ENCODE measurements around the gene NSD2. TPM values are rescaled to one million over a fixed set of nuclear protein-coding genes. Genes with fewer than 3 reads are reported as not detected.
"Not testable (repeated sequence)": the region's sequence is repeated elsewhere in the genome, so short reads cannot be mapped to it uniquely, and the experiment has no call there.

The NSD2 gene
- total RNA-seq, 1 experiment from 2014 or later, result 122 TPM

DNA sequence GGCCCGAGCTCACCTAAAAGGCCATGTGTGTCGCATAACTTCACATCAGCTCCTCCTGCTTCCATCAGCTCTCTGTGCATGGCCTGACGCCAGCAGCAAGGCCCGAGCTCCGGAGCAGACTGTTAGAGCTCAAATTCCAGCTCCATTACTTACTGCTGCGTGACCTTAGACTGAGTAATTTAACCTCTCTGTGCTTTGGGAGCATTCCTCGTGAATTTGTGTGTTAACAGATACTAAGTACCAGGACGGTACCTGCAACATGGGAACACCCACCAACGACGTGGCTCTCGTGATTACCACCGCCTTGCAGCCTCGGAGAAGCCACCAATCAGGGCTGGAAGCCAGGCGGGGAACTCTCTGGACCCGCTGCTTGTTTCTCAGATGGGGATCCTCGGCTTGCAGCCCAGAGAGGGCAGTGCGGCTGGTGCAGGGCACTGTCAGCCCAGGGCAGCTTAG is 28.2 kb upstream of the NSD2 start:
- CTCF ChIA-PET, result interaction anchor here (0.5 kb wide), 1 partner anchor 28 kb away, joined by 3 read pairs; no protein-coding TSS in a partner anchor
- no peaks in the 10 kb centered on the region; the same call in 1 of the 2 replicates for H3K36me3 ChIP-seq (ENCODE audit: control insufficient read depth, insufficient read depth, low read length)
- Mint-ChIP-seq H3K36me3 (ENCODE audit: insufficient read depth, unreplicated experiment) (peaks cover 68% of the 10 kb centered on the region), H3K4me1 (ENCODE audit: low read depth, unreplicated experiment) (no peaks in the 10 kb centered on the region), H3K9me3 (ENCODE audit: unreplicated experiment) (no peaks in the 10 kb centered on the region), H3K27me3 (ENCODE audit: insufficient read depth, unreplicated experiment) (no peaks in the 10 kb centered on the region), H3K27ac (ENCODE audit: unreplicated experiment) (no peak overlapping the region), H3K4me3 (ENCODE audit: unreplicated experiment) (no peak overlapping the region)
- TF ChIP-seq, protein P1, sequence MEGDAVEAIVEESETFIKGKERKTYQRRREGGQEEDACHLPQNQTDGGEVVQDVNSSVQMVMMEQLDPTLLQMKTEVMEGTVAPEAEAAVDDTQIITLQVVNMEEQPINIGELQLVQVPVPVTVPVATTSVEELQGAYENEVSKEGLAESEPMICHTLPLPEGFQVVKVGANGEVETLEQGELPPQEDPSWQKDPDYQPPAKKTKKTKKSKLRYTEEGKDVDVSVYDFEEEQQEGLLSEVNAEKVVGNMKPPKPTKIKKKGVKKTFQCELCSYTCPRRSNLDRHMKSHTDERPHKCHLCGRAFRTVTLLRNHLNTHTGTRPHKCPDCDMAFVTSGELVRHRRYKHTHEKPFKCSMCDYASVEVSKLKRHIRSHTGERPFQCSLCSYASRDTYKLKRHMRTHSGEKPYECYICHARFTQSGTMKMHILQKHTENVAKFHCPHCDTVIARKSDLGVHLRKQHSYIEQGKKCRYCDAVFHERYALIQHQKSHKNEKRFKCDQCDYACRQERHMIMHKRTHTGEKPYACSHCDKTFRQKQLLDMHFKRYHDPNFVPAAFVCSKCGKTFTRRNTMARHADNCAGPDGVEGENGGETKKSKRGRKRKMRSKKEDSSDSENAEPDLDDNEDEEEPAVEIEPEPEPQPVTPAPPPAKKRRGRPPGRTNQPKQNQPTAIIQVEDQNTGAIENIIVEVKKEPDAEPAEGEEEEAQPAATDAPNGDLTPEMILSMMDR (IDR thresholded peaks at IDR 0.05; ENCODE audit: insufficient read depth in 1 of 2, low read depth in 1 of 2, low read length in 1 of 2, severe bottlenecking in 1 of 2, unreplicated experiment in 1 of 2), result no peak
- H3K4me3 ChIP-seq (ENCODE audit: low read depth, low read length), result no peak overlapping the region
- POLR2A ChIA-PET, result no interaction called here
- intact Hi-C loops (cut with micrococcal nuclease; ENCODE audit: unreplicated experiment), result no loop called here
- H3K27me3 ChIP-seq (replicated peaks; ENCODE audit: control insufficient read depth, insufficient read depth, low read length), result no peaks in the 10 kb centered on the region
- H3K9me3 ChIP-seq, result no peaks in the 10 kb centered on the region
- no peak for DNase-seq
- H3K4me1 ChIP-seq, result no peaks in the 10 kb centered on the region
- no TSS peak for BruUV-seq (replicated peaks)

DNA sequence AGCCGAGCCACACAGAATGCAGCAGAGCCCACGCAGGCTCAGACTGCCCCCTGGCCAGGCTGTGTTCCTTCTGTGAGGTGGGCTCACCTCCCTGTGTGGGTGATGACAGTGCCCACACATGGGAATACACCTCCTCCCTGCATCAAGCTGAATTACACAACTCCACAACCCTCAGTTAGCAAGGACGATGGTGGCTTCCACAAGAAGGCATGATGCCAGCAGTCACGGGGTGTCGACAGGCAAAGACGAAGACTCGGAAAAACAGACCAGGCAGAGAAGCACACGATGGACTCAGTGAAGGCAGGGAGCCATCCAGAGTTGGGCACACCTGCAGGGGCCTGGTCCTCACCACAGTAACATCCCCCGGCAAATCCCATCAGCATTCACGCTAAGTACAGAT is 27.3 kb upstream of the NSD2 start:
- TF ChIP-seq, protein P1 (IDR thresholded peaks at IDR 0.05; ENCODE audit: insufficient read depth in 1 of 2, low read depth in 1 of 2, low read length in 1 of 2, severe bottlenecking in 1 of 2, unreplicated experiment in 1 of 2), result no peak
- H3K36me3 Mint-ChIP-seq (ENCODE audit: insufficient read depth, unreplicated experiment), result peaks cover 66% of the 10 kb centered on the region
- CTCF ChIA-PET, result no interaction called here

GRCh38 chr4:1844618-1845017 is 26.6 kb upstream of the NSD2 start:
- H3K27me3 ChIP-seq (replicated peaks; ENCODE audit: control insufficient read depth, insufficient read depth, low read length); POLR2A ChIA-PET; H3K9me3 Mint-ChIP-seq (ENCODE audit: unreplicated experiment); H3K27me3 Mint-ChIP-seq (ENCODE audit: insufficient read depth, unreplicated experiment); H3K9me3 ChIP-seq; DNase-seq; H3K4me3 ChIP-seq (ENCODE audit: low read depth, low read length); H3K27ac Mint-ChIP-seq (ENCODE audit: unreplicated experiment); H3K4me1 ChIP-seq; CTCF ChIA-PET; H3K4me1 Mint-ChIP-seq (ENCODE audit: low read depth, unreplicated experiment); intact Hi-C loops (cut with micrococcal nuclease; ENCODE audit: unreplicated experiment); BruUV-seq (replicated peaks); H3K4me3 Mint-ChIP-seq (ENCODE audit: unreplicated experiment); H3K36me3 ChIP-seq (ENCODE audit: control insufficient read depth, insufficient read depth, low read length): not testable (repeated sequence)
- H3K36me3 Mint-ChIP-seq (ENCODE audit: insufficient read depth, unreplicated experiment), result peaks cover 58% of the 10 kb centered on the region

More for the DNA sequence above, 27.3 kb upstream of the NSD2 start:
- no peaks in the 10 kb centered on the region for H3K27me3 Mint-ChIP-seq (ENCODE audit: insufficient read depth, unreplicated experiment)
- no peaks in the 10 kb centered on the region for H3K9me3 ChIP-seq
- no peak overlapping the region for H3K4me3 ChIP-seq (ENCODE audit: low read depth, low read length)
- no peak overlapping the region for H3K4me3 Mint-ChIP-seq (ENCODE audit: unreplicated experiment)
- no TSS peak for BruUV-seq (replicated peaks)
- H3K36me3 ChIP-seq (ENCODE audit: control insufficient read depth, insufficient read depth, low read length), result no peaks in the 10 kb centered on the region; the same call in 1 of the 2 replicates
- no peaks in the 10 kb centered on the region for H3K9me3 Mint-ChIP-seq (ENCODE audit: unreplicated experiment)
- intact Hi-C loops (cut with micrococcal nuclease; ENCODE audit: unreplicated experiment), result no loop called here
- H3K4me1 Mint-ChIP-seq (ENCODE audit: low read depth, unreplicated experiment), result no peaks in the 10 kb centered on the region
- no peak overlapping the region for H3K27ac Mint-ChIP-seq (ENCODE audit: unreplicated experiment)
- no peaks in the 10 kb centered on the region for H3K27me3 ChIP-seq (replicated peaks; ENCODE audit: control insufficient read depth, insufficient read depth, low read length)
- H3K4me1 ChIP-seq, result no peaks in the 10 kb centered on the region
- no peak for DNase-seq
- POLR2A ChIA-PET, result no interaction called here

DNA sequence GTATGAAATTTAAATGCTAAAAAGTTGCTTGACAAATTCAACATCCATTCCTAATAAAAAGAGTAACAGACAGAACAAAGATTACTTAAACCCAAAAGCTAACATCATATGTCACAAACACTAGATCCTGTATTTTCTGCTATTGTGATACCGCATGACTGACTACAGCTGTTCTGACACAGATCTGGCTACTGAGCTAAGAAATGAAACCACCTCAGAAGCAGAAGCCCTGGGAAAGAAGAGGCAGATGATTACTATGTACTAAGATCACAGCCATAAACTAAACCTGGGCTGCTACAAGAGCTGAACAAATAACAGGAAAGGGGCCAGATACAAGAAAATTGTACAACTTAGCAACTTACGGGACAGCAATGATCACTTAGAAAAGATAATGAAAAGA is 24.6 kb upstream of the NSD2 start:
- POLR2A ChIA-PET, result interaction anchor here (0.5 kb wide), 1 partner anchor 42 kb away, joined by 4 read pairs; no protein-coding TSS in a partner anchor
- H3K36me3 ChIP-seq (ENCODE audit: control insufficient read depth, insufficient read depth, low read length), result no peaks in the 10 kb centered on the region

More for the DNA sequence above, 24.6 kb upstream of the NSD2 start:
- no peak overlapping the region for H3K27ac Mint-ChIP-seq (ENCODE audit: unreplicated experiment)
- no peak overlapping the region for H3K4me3 ChIP-seq (ENCODE audit: low read depth, low read length)
- peaks cover 51% of the 10 kb centered on the region for H3K36me3 Mint-ChIP-seq (ENCODE audit: insufficient read depth, unreplicated experiment)
- H3K4me3 Mint-ChIP-seq (ENCODE audit: unreplicated experiment), result no peak overlapping the region
- H3K27me3 ChIP-seq (replicated peaks; ENCODE audit: control insufficient read depth, insufficient read depth, low read length), result no peaks in the 10 kb centered on the region
- H3K4me1 Mint-ChIP-seq (ENCODE audit: low read depth, unreplicated experiment), result no peaks in the 10 kb centered on the region
- no peaks in the 10 kb centered on the region for H3K4me1 ChIP-seq
- no peaks in the 10 kb centered on the region for H3K9me3 Mint-ChIP-seq (ENCODE audit: unreplicated experiment)
- intact Hi-C loops (cut with micrococcal nuclease; ENCODE audit: unreplicated experiment), result no loop called here
- BruUV-seq (replicated peaks), result TSS peak; percentile 20
- CTCF ChIA-PET, result no interaction called here
- no peak for DNase-seq
- H3K27me3 Mint-ChIP-seq (ENCODE audit: insufficient read depth, unreplicated experiment), result no peaks in the 10 kb centered on the region
- no peaks in the 10 kb centered on the region for H3K9me3 ChIP-seq
- TF ChIP-seq, protein P1 (IDR thresholded peaks at IDR 0.05; ENCODE audit: insufficient read depth in 1 of 2, low read depth in 1 of 2, low read length in 1 of 2, severe bottlenecking in 1 of 2, unreplicated experiment in 1 of 2), result no peak
